GM21381 (cell line): ENCODE measurements around the gene FGA.

Experiments
- ATAC-seq: cut with Tn5 transposase; IDR thresholded peaks from one replicate; pipeline ENCODE4 v1.9.1; 2021; ENCODE audit warnings: mild to moderate bottlenecking, moderate library complexity; ENCODE audit not compliant: unreplicated experiment

FGA gene

DNA sequence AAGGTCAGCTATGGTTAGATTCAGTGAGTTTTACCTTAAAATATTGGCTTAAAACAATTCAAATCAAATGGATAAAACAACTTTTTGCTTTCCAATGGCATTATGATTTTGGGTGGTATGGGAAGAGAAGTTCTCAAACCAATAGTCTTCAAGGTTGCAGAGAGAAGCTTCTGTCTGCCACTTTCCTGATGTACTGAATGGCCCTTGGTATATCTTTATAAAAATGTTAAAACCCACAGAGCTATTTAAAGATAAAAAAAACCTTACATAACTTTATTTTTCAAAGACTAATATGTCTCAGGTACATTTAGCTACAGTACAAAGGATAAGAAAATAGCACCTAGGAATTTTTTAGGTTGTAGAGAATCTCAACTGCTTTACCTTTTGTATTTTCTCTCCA lies 6.9 kb downstream of the FGA start:
- ATAC-seq = no peak

DNA sequence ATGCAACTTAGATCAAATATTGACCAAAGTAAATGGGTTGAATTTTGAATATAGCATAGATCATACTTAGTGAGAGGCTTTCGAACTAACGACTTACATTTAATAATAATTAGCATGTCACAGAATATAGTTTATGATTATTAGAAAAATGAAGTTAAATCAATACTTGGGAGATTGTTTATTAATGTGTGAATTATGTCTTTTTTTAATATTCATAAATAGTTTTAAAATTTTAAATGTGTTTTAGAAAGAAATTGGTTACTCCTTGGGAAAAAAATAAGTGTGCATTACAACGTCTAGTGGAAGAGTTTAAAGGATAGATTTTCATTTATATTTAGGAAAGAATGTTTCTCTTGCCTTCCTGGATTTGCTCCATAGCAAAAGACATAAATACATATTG lies 7.3 kb downstream of the FGA start:
- no peak for ATAC-seq

DNA sequence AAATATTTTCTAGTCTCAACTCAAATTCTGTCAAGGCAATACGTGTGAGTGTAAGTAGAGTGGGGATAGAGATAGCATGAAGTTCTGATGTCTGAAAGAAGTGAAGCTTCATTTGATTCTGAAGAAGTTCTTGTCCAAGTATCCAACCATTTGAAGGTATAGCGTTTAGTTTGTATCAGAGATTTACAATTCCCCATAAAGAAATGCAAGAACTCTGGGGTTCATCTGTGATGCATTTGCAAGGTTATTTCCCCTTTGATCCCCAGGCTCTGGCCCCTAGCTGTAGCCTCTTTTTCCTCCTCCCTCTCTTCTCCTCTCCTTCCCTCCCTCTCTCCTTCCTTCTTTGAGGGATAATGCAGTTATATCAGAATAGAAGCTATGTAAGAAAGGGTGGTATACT lies 7.8 kb downstream of the FGA start:
- ATAC-seq = no peak

DNA sequence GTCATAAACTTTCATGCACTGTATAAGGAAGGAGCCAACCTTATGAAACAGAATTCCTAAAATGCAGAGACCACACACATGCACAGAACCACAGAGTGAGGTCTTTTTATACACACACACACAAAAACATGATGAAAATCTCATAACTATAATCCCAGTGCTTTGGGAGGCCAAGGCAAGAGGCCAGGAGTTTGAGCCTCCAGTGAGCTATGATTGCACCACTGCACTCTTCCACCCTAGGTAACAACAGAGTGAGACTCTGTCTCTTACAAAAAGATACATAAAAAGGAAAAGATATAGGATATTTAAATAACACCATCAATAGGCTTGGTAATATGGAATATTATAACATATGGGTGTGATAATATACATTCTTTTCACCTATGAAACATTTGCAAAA lies 10.6 kb downstream of the FGA start:
- ATAC-seq = no peak

DNA sequence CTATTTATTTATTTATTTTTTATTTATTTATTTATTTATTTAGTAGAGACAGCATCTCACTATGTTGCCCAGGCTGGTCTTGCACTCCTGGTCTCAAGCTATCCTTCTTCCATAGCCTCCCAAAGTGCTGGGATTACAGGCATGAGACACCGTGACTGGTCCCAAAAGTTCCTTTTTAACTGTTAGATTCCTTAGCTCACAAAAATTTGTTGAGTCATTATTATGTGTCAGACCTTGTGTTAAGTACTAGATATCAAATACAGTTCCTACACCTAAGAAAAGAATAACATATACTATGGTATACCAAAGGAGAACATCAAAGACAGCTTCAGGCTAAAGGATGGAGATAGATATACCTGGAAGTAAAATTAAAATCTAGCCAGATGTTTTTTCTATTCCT lies 11.6 kb downstream of the FGA start:
- ATAC-seq = no peak

DNA sequence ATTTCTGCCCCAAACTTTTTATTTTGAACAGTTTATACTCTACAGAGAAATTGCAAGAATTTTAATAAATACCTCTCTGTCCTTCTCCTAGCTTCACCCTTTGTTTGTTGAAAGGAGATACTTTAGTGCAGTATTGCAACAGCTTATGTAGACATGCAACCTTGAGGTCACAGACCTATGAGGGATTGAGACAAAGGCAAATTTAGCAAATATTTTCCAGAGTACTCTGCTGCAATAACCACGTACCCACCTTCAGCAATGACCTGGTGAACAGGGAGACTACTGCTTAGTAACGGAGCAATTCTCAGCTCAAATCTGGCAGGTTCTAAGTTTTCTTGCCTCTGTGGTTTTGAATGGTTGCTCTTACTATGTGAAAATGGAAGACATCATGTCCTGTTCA lies 13.2 kb downstream of the FGA start:
- ATAC-seq = no peak

DNA sequence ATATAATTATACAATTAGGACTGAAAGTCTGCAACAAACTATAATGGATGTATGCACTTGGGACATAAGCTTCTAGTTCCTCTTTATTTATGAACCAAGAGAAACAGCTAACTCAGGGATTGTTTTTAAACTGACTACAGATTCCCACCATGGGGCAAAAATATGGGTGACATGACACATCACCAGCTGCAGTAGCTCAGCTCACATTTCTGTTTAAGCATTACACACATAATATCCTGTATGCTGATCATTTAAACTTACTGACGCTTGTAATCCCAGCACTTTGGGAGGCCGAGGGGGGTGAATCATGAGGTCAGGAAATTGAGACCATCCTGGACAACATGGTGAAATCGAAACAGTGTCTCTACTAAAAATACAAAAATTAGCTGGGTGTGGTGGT lies 16.2 kb downstream of the FGA start:
- no peak for ATAC-seq

DNA sequence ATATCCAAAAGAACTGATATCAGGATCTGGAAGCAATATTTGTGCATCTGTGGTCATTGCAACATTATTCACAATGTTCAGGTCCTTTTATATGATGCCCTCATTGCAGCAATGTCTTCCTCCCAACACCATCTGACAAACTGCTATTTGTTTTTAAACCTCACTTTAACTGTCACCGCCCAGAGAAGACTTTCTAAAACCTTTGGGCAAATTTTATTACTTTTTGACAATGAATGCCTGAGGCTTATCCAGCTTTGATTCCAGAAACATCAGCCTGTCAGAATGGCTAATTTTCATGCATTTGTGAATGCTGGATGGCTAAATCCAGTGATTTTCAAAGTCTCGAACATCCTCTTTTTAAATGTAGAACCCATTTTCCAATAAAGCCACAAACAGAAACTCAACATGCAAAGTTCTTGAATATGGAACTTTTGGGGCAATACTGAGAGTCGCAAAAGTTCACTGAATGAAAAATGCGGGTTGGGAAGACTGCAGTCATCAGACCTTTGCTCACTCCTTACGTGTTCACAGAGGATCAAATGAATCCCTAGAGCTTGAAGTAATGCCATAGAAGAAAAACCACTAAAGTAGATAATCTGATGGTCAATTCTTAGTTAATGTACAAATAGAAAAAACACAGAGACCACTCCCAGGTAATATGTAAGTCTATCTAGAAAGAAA lies 17.2 kb downstream of the FGA start:
- no peak for ATAC-seq

DNA sequence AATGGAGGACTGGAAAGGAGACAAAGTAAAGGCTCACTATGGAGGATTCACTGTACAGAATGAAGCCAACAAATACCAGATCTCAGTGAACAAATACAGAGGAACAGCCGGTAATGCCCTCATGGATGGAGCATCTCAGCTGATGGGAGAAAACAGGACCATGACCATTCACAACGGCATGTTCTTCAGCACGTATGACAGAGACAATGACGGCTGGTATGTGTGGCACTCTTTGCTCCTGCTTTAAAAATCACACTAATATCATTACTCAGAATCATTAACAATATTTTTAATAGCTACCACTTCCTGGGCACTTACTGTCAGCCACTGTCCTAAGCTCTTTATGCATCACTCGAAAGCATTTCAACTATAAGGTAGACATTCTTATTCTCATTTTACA lies 21.0 kb downstream of the FGA start:
- ATAC-seq = no peak

DNA sequence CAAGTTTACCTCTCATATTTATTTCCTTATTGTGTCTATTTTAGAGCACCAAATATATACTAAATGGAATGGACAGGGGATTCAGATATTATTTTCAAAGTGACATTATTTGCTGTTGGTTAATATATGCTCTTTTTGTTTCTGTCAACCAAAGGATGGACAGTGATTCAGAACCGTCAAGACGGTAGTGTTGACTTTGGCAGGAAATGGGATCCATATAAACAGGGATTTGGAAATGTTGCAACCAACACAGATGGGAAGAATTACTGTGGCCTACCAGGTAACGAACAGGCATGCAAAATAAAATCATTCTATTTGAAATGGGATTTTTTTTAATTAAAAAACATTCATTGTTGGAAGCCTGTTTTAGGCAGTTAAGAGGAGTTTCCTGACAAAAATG lies 21.5 kb downstream of the FGA start:
- ATAC-seq = no peak

DNA sequence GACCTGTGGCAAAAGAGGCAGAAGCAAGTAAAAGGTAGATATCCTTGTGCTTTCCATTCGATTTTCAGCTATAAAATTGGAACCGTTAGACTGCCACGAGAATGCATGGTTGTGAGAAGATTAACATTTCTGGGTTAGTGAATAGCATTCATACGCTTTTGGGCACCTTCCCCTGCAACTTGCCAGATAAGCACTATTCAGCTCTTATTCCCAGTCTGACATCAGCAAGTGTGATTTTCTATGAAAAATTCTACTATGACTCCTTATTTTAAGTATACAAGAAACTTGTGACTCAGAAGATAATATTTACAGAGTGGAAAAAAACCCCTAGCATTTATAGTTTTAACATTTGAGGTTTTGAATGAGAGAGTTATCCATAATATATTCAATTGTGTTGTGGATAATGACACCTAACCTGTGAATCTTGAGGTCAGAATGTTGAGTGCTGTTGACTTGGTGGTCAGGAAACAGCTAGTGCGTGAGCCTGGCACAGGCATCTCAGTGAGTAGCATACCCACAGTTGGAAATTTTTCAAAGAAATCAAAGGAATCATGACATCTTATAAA lies 23.8 kb downstream of the FGA start:
- ATAC-seq = no peak

DNA sequence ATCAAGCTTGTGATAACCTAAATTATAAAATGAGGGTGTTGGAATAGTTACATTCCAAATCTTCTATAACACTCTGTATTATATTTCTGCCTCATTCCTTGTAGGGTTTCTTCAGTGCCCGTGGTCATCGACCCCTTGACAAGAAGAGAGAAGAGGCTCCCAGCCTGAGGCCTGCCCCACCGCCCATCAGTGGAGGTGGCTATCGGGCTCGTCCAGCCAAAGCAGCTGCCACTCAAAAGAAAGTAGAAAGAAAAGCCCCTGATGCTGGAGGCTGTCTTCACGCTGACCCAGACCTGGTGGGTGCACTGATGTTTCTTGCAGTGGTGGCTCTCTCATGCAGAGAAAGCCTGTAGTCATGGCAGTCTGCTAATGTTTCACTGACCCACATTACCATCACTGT lies 24.8 kb downstream of the FGA start:
- ATAC-seq = no peak

DNA sequence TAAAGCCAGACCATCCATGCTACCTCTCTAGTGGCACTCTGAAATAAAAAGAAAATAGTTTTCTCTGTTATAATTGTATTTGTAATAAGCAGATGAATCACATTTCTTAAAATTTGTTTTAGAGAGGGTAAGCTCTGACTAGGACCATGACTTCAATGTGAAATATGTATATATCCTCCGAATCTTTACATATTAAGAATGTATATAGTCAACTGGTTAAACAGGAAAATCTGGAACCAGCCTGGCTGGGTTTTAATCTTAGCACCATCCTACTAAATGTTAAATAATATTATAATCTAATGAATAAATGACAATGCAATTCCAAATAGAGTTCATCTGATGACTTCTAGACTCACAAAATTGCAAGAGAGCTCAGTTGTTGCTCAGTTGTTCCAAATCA lies 26.2 kb downstream of the FGA start:
- ATAC-seq = no peak

DNA sequence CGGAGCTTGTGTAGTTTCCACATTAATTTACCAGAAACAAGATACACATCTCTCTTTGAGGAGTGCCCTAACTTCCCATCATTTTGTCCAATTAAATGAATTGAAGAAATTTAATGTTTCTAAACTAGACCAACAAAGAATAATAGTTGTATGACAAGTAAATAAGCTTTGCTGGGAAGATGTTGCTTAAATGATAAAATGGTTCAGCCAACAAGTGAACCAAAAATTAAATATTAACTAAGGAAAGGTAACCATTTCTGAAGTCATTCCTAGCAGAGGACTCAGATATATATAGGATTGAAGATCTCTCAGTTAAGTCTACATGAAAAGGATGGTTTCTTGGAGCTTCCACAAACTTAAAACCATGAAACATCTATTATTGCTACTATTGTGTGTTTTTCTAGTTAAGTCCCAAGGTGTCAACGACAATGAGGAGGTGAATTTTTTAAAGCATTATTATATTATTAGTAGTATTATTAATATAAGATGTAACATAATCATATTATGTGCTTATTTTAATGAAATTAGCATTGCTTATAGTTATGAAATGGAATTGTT lies 27.8 kb downstream of the FGA start, which contains the start of gene FGB:
Gene FGB, plus strand, starts transcription at position 315 of the 558 bp plus-strand sequence. Its CDS starts 8 bp downstream, at position 323.
- ATAC-seq = no peak

DNA sequence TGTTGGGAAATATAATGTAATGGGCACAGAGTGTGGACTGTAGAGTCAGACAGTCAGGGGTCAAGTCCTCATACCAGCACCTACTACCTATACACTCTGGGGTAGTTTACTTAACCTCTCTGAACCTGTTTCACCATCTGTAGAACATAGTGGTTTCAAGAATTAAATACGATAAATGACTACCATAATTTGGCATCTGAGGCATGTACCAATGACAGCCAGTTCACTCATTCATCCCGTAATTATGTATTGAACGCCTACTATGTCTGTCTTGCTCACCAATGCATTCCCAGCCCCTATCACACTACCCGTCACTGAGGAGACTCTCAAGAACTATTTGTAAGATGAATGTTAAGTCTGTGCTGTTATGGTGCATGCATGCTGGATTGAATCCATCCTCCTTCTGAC lies 29.7 kb downstream of the FGA start:
- ATAC-seq = no peak

DNA sequence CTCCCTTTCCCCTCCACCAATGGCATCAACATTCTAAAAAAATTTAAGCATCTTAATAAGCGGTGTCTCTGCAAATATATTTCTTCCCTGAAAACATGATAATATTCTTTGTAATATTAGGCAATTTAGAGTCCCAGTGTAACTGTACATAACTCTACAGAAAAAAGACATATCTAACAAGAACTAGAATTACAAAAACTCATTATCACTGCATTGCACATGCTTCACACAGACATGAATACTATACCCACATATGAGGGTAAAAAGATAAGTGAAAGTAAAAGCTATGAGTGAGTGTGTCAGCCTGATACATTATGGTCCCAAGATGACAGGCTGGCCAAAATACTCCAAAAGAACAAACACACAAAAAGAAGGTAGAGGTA lies 30.1 kb downstream of the FGA start:
- ATAC-seq = no peak

DNA sequence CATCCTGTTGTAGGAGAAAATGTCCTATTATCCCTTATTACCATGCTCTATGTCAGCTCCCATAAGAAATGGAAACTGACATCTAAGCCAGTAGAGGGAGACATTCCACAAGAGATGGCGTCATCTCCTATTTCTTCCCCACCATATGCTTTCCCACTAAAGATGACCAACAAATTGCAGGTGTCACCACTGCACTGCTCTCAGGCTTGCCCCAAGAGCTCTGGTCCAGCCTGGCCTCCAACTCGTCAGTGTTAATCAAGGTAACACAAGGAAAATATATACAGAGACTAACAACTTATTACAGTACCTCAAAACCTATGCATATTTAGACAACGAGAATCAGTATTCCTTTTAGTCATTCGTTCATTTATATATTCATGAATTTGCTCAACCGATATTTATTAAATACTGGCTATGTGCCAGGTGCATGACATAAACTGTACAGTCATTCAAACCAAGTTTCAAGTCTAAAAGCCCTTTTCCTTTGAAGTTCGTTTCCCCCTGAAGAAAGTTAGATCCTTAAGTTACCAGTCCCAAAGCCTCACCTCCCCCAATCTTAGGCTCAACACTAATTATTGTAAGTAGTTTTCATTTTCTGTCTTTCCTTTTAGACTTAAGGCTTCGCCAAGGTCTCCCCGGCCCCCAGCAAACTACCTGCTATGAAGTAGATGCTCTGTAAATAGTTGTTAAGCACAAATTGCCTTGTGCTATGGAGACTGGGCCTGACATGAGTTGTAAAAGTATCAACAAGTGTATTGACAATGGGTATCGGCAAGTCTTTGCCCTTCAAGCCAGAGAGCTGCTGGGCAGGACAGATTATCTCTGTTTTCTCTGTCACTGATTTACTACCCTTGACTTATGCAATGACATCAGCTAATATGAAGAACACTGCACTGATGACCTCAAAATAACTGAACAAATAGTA lies 30.8 kb downstream of the FGA start:
- peak; percentile 94 for ATAC-seq

DNA sequence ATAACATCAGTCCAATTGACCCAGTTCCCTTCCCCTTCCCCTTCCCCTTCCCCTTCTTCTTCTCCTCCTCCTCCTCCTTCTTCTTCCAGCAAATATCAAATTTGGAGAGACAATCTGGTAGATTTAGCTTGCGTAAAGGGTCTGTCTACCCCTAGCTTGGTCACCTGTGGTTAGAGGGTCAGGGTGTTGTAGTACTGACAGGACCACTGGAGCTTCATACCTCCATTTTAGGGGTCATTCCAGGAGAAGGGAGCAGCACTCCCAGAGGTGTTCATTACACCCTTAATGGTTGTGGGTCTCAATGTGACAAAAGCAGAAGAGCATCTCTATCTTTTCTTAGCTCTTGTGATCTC lies 31.4 kb downstream of the FGA start:
- ATAC-seq = peak; percentile 21

DNA sequence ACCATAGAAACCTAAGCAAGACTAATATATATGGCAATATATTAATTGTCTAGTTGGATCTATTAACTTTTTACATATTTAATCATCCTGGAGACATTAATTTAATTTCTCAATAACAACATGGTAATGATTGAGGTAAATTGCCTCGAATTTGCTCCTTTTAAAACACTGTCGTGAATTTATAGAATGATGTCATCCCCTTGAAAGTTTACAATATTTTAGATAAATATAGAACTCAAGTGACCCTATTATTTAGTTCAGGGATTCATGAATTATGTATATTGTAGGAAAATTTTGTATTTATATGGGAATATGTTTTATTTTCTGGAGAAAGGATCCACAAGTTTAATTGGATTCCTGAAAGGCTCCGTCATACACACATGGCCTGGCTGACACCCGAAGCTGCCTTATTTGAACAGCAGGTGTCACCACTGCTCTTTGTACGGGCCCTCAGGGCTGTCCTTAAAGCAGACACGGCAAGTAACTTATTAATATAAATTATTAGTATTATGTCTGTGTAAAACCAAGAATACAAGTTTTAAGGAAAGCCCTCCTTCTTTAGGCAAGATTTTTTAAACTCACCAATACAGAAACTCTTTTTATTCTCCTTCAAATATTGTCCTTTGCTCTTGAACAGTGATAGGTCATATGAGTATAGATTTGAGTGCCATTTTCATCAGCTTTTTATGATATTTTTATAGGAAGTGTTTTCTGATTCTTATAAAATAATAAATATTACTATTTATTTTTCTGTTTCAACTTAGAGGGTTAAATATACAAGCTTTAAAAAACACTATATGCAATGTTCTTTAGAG lies 38.5 kb downstream of the FGA start:
- ATAC-seq = peak; percentile 53

DNA sequence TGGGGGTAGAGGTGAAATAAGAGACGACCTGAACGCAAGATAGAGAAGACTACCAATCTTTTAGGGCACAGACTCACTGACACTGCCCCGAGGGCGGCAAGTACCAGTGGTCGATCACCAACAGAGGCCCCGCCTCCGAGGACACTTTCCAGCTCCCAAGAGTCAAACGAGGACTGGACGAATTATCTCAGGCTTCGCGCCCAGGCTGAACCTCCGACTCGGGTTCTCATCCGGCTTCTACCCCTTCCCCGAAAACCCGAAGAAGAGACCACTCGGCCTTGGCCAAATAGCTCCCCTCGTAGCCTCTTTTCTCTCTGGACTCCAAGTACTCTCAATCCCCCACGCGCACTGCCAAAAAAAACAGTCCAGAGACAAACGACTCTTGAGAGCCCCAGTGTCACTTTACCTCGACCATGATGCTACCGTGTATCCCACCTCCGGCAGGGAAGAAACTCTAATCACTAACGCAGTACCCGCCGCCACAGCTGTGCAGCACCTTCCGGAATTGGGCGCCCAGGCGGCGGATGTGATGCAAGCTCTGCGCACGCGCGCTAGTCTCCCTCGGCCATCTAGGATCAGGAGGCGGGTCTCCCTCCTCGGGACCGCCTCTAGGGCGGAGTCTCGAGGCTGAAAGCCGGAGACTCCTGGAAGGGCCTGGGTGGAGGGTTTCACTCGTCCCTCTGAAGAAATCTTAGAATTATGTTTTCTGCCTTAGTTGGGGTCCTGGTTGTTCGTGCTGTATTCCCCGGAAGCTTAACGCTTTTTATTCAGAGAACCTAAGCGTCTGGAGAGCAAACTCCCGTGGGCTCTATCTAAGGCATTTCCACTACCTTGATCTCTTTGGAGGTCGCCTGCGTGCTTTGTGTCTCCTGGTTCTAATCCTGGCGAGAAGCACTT lies 40.4 kb downstream of the FGA start, which contains the start of gene PLRG1:
Gene PLRG1, minus strand, starts transcription at position 507 of the 897 bp plus-strand sequence. Its CDS starts 92 bp downstream, at position 415.
- ATAC-seq = peak; percentile 97
